GM19467 (cell line): ENCODE results near the gene TMEM119.

Experiments used
- ATAC-seq: cut with Tn5 transposase; IDR thresholded peaks from one replicate; pipeline ENCODE4 v1.9.1; 2021; ENCODE audit warnings: mild to moderate bottlenecking, moderate library complexity; ENCODE audit not compliant: unreplicated experiment

The TMEM119 gene

GRCh38 chr12:108597559-108598471, at the start of gene TMEM119:
Gene TMEM119, minus strand, starts transcription at chr12:108598084. Its CDS starts 5,701 bp downstream, at chr12:108592383.
- no peak for ATAC-seq

- ATAC-seq = no peak
Observed at GRCh38 chr12:108646600-108647579, 49.0 kb upstream of the TMEM119 start.

GRCh38 chr12:108645686-108646599, 48.1 kb upstream of the TMEM119 start:
- ATAC-seq = no peak

DNA sequence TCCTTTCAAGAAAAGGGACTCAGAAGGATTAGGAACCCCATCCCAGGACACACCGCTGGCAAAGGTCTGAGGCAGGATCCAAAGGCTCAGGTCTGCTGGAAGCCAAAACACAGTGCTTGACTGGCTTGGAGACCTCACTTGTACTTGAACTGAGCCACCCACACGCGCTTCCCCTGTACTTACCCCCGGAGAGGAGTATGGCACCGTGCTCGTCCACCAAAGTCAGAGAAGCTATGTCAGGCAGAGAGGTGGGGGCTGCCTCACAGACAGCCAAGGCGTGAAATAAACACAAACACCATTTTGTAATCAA, 46.9 kb upstream of the TMEM119 start:
- ATAC-seq = no peak

- ATAC-seq = no peak
Observed at GRCh38 chr12:108643941-108644810, 46.3 kb upstream of the TMEM119 start.

DNA sequence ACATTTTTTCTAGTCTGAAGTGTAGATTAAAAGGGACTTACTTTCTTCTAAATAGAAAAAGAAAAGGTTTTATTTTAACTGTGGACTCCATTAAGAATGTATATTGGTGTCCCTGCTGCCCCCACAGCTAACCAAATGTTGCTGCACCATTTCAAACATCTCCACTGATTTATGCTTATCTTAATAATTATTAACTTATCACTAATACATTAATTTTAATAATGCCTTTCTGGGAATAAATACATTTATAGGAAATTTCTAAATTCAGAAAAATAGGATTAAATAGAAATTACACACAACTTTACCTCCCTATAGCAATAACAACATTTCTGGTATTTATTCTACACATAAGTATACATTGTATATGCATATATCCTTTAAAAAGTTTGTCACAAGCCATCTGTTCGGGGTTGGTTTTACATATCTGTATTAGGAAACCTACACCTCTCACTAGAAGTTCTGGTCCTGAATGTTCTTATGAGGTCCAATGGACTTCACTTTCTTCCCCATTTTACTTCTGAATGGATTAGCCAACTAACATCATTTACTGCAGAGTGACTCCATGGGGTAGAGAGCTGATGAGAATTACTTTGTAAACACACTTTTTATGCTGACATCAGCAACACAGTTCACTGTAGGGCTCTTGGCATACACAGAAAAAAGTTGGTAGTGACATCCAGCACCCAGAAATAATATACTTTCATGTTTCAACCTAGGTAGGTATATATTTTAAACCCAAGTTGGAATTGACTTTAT, 45.2 kb upstream of the TMEM119 start:
- no peak for ATAC-seq

DNA sequence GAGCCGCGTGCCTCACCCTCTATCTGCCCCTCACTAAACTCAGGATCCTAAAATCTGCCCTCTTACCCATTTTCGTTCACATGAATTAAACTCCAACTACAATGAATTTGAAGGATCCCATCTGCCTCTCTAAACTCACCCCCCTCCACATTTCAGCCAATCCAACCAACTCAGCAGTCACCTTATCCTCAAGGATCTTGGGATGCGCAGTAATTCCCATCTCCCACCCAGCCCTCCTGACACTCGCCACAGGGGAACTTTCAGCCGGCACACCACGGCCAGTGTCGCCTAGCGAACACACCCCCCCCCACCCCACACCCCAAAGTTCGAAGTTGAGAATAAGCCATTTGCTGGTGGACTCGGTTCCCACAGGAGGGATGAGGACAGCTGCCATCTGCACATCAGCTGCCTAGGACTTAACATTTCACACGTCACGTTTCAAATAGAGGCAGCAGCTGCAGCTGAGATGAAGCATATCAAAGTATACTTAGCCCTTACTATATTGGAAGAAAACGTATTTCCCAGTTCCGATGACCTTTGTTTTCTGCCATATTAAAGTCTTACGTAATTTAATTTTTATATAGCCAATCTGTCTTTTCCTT, 44.5 kb upstream of the TMEM119 start:
- ATAC-seq = no peak

DNA sequence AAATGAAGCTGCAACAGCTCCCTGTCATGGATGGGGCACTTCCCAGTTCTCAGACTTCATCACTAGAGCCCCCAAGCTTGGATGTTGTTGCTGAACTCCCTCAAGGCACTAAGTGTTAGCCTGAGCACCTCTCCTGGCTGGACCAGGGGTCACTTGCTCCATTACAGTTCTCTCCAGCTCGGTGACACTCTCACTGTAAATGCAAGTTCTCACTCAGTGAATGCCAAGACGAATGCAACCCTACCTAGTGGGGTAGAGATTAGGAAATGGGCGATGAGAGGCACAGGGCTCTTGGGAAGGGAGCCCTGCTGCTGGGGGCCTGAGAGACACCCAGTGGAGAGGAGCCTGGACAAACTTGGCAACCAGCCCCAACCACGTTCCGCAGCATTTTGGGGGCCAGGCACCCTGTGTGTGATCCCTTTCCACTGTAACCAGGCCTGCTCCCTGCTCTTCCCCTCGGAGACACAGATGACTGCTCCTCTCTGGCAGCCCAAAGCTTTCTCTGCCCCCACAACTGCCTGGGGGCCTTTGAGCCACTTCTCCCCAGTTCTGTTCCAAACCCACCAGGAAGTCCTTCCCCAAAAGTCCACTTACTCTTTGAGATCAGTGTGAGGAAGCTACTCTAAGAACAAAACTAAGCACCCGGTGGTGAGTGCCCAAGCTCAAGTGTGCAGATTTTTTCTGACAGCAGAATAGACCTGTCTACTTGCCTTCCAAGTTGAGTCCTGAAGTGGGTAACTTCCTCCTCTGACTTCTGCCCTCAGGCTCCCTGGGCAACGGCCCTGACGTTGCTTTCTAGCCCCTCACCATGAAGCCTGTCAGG, 43.8 kb upstream of the TMEM119 start:
- ATAC-seq = no peak

DNA sequence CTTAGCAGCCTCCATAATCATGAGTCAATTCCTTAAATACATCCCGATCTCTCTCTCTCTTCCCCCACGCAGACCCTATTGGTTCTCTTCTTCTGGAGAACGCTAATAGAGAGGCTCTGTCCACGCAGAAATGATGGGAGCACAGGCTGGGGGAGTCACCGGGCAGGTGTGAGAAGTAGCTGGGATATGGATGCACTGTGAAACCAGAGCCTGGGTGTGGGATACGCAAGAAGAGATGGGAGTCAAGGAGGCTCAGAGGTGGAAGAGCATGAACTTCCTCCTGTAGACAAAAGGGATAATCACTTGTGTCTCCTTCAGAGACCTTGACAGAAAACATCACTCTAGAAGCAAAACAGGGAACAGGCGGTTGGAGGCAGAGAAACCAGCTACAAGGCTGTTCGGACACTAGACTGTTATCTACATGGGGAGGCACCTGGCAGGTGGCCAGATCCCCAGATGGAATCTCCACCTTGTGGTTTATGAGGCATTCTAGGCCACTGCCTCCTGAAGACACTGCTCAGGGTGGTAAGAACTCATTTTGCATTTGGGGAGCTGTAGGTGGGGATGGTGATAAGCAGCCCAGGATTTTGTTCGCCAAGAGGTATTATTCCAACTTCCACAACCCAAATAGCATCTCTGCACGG, 43.0 kb upstream of the TMEM119 start:
- no peak for ATAC-seq

DNA sequence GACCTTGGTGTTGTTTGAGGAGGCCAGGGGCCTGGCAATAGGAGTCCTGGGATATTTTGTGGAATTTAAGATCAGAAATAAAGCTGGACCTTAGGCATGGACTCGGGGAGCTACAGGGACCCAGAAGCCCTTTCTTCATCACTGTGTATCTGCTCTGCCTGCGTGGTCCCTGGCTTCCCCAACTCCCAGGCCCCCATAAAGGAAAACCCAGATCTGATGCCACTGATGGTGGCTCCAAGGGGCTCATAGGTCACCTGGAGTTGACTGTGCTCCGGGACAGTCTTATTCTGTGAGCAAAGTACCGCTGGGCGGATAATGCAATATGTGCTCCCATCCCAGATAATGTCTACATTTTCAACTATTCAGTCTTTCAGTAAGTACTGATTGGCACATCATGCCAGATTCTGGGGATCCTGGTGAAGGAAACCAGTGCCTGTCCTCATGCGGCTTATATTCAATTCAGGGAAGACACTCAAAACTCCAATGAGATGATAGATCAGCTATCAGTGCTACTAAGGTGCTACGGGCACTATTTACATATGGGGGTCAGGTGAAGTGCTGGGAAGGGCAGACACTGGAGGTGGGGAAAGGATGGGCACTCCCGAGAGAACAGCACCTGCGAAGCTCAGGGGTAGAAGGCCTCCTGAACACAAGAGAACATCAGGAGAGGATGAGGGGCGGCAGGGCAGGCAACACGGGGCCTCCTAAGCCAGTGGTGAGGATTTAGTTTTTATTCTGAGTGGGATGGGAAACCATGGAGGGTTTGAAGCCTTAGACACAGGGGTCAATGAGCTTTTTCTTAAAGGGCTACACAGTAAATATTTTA, 41.3 kb upstream of the TMEM119 start:
- no peak for ATAC-seq

GRCh38 chr12:108638141-108638827, 40.4 kb upstream of the TMEM119 start:
- no peak for ATAC-seq

DNA sequence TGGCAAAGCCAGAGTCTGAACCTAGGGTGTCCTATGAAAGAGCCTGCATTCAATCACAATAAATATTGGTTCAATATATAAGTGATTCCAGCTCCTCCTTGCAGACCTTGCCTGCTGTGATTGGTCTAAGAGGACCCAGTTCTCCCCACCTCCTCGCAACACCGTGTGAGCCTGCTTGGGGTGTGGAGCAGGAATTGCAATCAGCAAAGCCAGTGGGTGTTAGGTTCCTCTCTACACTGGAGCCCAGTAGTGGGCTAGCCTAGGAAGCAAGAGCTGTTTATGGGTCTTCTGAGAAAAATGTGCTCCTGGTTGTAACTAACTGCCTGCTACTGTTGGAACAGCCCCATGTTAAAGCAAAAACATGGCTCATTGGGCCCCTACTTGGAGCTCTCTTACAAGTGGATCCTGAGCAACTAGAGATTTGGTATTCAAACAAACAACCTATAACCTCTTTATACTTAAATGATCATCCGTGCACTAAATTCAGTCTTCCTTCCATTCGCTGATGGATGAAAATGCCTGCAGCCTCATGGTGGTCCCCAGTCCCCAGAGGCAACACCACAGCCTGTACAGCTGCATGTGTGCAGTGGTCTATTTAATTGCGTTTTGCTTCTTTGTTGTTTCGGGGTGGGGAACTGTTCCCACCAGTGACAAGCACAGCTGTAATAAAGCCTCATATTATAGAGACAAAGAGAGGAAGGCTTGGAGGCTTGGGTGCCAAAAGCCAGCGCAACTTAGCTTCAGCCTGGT, 39.5 kb upstream of the TMEM119 start:
- no peak for ATAC-seq

DNA sequence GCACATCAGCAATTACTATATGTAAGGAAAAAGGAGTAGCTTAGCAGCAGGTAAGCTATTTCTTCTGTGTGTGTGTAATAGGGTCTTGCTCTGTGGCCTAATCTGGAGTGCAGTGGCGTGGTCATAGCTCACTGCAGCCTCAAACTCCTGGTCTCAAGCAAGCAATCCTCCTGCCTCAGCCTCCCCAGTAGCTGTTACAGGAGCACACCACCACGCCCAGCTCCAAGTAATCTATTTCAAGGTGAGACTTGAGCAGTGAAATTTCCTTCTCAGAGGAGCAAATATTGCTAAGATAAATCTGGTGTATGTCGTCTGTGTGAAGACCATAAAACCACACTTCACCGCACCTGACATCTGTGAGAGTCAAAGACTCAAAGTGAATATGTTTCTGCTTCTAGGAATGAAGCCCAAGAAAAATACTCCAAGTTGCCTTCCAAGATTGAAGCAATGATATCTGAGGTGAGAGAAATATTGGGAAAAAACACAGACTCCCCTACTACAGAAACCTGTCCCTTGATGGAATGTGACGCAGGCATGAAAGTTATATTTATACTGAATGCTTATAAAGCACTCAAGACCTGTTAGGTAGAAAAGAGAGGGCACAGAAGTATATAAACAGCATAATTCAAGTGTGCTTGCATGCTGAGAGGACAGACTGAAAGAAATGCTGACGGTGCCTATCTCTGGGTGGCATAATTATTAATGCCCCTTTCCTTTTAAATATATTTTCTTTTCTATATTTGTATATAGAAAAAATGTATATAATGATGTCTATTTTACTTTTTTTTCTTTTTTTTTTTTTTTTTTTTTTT, 38.3 kb upstream of the TMEM119 start:
- peak; percentile 0 for ATAC-seq
